Measurements from ENCODE around the gene JAML.

The JAML gene

GRCh38 chr11:118215262-118215661, 9.5 kb downstream of the JAML start:
- DNase-seq = no peak

GRCh38 chr11:118214210-118214914, 10.4 kb downstream of the JAML start:
- DNase-seq = no peak

DNA sequence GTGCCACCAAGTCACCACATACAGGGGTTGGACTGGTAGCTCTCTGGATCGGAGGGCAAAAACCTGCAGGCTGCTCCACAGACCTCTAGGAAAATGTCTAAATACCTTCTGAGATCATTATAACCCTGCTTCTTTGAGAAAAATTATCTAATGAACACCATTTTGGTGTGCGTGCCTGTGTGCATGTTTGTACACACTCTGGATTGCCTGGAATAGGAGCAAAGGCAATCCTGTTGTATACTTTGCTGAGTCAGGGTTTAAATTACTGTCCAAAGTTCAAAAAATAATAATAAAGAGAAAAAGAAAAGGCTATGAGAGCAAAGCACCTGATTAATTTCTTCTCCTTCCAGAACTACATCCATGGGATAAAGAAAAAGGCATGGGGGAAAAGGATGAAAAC, 11.0 kb downstream of the JAML start:
- DNase-seq = no peak

DNA sequence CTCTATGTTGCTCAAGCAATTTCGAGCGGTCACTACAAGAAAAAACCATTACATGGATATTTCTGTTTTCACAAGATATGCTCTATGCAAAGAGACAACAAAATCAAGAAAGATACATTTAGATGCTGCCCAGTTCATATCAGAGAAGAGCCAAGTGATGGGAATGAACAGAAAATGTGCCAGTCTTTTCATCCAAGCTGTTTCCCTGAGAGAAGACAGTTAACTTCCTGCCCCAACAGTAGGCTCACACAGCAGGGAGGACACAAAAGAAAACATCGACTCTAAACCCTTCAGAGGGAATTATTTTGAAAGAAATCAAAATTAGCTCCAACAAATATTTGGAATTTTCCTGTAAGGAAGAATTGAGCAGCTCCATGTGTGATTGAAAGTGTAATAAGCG, 11.6 kb downstream of the JAML start:
- DNase-seq = no peak

- no peak for DNase-seq
Observed at GRCh38 chr11:118212781-118213191, 12.0 kb downstream of the JAML start.

DNA sequence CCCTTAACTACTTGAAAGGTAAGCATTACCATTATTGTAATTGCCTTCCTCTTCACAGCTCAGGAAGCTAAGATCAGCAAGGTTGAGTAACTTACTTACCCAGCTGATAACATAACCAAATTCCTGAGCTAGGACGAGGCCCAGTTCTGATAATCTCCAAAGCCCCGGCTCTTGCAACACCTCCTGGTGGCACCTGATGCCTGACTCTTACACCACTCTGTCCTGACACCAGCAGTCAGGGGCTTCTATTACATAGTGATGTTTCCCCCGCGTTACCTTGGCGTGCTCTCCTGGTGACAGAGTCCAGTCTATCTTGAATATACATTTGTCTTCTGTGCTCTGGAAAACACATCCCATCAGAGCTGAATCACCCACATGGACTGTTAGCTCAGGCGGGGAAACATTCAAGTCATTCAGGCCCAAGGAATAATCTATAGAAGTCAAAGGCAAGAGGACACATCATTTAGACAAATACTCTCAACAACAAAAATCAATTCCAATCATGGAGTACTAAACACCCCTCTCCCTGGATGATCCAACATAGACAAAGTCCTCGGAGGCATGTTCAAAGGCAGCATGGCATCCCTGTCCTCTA, 12.6 kb downstream of the JAML start:
- no peak for DNase-seq

GRCh38 chr11:118211006-118211405, 13.8 kb downstream of the JAML start:
- no peak for DNase-seq

DNA sequence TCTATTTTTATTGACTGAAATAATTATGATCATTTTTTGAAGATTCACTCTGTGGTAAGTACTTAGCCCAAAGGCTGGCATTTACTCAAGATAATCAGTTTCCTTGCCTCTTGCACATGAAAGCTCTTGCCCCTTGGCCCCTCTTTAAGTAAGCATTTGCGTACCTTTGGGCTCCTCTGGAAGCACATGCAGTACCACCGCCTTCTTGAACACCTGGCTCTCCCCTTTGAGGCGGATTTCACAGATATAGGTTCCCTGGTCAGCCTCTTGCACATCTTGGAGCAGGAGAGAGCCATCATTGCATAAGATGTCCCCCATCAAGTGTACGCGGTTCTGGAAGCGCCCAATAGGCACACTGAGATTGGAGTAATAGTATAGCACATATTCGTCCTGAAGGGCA, 14.5 kb downstream of the JAML start:
- DNase-seq = no peak

GRCh38 chr11:118209033-118209432, 15.8 kb downstream of the JAML start:
- DNase-seq = no peak

DNA sequence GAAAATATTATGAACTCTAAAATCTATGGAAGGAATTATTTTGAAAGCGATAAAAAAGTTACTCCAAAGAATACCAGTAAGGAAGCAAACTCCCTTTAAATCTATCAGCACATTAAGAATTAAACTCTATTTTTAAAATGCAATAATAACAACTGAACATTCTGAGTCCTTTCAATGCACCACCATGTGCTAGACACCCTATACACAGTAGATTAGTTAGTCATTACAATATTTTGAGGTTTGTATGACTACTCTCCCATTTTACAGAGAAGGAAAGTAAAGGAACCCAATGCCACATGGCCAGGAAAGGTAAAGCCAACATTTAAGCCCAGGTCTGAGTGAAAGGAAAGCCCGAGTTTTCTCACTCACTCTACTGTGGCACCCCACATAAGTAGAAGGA, 17.7 kb downstream of the JAML start:
- DNase-seq = no peak

GRCh38 chr11:118206391-118207031, 18.3 kb downstream of the JAML start:
- DNase-seq = no peak

DNA sequence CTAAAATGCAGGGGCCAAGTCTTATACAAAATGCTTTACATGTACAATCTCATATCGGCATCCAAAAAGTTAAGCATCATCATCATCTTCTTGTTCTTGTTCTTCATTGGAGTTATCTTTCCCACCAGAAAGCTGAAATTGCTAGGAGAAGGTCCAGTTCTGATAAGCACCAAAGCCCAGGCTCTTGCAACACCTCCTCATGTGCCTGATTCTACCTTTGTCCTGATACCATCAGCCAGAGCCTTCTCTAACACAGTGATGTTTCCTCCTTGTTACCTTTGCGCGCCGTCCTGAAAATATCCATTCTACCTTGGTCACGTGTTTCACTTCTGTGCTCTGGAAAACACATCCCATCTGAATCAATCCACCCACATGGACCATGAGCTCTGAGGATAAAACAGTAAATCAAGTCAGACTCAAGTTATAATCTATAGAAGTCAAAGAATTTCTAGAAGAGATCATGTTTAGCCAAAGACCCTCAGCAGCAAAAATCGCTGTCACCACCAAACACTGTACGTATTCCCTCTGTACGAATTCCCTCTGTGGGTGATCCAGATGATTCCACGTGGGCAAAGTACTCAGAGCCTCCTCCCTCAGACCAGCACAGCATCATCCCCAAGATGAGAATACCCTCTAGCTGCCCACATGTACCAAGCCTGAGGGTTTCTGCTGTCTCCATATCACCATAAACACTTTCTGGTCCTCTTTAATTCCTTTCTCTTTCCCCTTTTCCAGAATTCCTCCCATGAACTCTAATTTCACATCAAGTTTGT, 19.0 kb downstream of the JAML start:
- DNase-seq = no peak

DNA sequence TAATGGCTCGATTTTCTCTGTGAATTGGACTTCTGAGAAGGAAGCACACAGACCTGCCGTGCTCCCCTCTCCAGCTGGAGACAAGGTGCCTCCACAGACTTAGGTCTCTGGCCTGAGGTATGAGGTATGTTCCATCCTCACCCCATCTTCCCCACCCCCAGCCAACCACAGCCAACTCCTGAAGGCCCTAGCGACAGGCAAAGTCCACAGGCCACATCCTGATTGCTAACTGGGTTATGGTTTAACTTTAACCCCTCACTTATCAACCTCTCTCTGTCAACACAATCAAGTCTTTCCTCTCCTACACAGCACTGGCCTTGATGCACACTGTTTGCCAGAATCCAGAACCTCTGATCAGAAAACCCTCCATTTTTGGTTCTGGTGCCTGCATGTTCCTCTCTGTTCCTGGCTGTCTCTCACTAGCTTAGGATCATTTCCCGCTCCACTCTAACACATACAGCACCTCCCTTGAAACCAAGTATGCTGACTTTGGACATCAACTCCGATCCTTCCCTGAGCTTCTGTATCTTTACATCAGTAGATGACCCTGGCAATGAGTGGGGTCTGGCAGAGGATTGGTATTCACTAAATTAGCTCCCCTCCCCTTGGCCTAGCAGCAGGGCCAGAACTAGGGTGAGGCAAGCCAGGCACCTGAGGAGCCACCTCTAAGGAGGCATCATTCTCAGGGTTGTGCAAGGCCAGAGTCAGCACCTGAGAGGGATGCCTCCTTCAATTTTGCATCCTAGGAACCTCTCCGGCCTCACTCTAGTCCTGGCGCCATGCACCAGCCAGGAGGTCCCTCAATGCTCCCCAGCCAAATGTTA, 22.0 kb downstream of the JAML start:
- DNase-seq = peak; percentile 67 to 78

DNA sequence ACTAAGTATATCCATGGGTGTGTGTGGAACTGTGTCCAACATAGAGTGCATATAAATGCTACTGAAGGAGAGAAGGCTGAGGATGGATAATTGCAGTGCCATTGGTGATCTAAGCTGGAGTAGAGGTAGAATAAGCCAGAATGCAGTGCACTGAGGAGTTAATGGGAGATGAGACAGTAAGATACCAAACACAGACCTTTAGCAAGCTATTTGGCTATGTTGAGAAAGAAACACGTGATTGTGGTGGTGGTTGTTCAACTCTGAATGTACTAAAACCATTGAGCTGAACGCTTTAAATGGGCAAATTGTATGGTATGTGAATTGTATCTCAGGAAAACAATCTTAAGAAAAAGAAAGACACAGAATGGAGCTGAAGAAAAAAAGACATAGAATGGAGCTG, 22.8 kb downstream of the JAML start:
- DNase-seq = no peak

DNA sequence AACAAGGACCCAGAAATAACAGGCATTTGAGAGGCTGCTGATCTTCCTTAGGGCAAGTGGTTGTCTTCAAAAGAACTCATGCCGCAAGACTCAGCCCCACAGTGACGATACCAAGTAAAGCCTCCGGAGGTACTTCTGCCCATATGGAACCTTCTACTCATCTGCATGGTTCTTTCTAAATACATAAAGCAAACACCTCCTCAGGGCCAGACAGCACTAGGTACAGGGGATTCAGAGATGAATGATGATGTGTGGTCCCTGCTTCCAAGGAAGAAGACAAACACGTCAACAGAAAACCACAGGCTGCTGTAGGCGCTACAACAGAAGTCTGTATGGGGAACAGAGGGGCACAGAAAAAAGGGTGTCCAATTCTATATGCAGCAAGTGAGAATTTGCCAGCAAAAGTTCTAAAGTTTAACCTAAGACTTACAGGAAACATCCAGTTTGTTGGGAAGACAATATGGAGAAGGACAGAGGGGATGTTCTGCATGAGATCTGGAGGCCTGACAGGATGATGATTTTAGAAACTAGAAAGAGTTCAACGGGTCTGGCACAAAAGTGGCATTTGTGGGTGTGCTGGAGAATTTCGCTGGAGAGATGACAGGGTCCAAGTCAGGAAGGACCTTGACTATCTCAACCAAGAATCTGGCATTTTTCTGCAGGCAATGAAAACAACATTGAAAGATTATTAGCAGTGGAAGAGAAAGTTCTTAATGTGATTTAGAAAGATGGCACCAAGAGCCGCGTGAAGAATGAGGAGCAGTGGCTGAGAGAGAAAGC, 23.7 kb downstream of the JAML start:
- peak; percentile 53 to 71 for DNase-seq

DNA sequence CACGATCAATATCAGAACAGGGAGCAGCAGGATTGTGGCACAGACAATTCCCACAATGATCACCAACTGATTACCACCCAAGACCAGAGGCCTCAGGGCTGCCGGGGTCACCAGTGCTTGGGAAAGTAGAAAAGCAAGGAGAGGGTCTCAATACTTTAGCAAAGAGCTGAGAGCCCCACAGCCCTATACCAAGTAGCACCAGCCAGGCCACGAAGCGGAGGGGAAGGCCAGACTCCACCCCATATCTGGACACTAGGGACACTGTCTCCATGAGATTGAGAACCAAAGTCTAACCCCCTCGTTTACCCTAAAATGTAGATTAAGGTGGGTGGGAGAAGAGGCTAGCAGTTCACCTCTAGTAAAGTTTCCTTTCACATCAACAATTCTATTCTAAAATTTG, 24.3 kb downstream of the JAML start:
- DNase-seq = peak in 1 of 2 experiments; percentile 19

- no peak for DNase-seq
Observed at GRCh38 chr11:118199135-118199534, 25.7 kb downstream of the JAML start.

GRCh38 chr11:118198370-118198769, 26.4 kb downstream of the JAML start:
- peak; percentile 89 to 91 for DNase-seq

- DNase-seq = no peak
Observed at GRCh38 chr11:118194835-118195627, 29.8 kb downstream of the JAML start.

DNA sequence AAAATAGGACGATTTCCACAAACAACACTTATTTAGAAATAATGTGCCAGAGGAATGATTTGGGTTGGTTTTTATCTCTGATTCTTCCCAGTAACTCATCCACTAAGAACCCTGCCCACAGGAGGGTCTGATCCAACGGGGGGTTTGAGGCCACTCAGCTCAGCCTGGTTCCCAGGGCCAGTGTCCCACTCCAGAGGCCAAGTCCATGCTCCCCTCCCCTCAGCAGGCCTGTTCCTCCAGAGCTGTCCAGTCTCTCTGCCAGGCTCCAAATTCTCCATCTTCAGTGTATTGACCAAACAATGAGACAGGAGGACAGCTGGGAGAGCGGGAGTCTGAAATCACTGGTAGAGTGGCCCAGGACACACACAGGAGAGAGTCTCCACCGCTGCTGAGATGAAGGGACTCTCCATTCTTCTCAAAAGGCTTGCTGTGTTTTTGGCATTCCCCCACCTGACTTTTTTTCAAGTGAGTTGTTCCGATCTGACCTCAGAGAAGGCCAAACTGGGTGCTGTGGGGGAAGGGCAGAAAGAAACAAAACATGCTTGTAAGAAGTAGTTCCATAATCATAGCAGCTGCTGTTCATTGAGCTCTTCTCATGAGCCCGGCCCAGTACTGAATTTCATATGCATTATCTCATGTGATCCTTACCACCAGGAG, 30.8 kb downstream of the JAML start:
- no peak for DNase-seq

All from activated CD4-positive, alpha-beta T cell treated with anti-CD3 and anti-CD28 coated beads, Interleukin-2, amount 50 U/mL, for 48 hours (primary cell).